Stimulated activated CD8-positive, alpha-beta memory T cell treated with anti-CD3 and anti-CD28 coated beads, Interleukin-4, amount 100 ng/mL, for 48 hours (primary cell): Measurements from ENCODE around the gene NRDC.
"Not testable (repeated sequence)": the region's sequence is repeated elsewhere in the genome, so short reads cannot be mapped to it uniquely, and the experiment has no call there.

Experiments
- DNase-seq: peaks from one replicate; pipeline ENCODE4 v3.0.0-alpha.2; 2020

The NRDC gene

GRCh38 chr1:51840182-51840581, 38.3 kb downstream of the NRDC start:
- DNase-seq, result no peak

GRCh38 chr1:51839094-51839493, 39.4 kb downstream of the NRDC start:
- no peak for DNase-seq

GRCh38 chr1:51837243-51837642, 41.3 kb downstream of the NRDC start:
- DNase-seq, result no peak

- no peak for DNase-seq
Measured at GRCh38 chr1:51833700-51834099, 44.8 kb downstream of the NRDC start.

- DNase-seq, result no peak
Measured at GRCh38 chr1:51829058-51829457, 49.5 kb downstream of the NRDC start.

- no peak for DNase-seq
Measured at GRCh38 chr1:51819810-51820209, 58.7 kb downstream of the NRDC start.

- not testable (repeated sequence) for DNase-seq
Measured at GRCh38 chr1:51819021-51819420, 59.5 kb downstream of the NRDC start.

- DNase-seq, result no peak
Measured at GRCh38 chr1:51818487-51818886, 60.0 kb downstream of the NRDC start.

- DNase-seq, result no peak
Measured at GRCh38 chr1:51814513-51814912, 64.0 kb downstream of the NRDC start.

- DNase-seq, result no peak
Measured at GRCh38 chr1:51799372-51799771, 79.2 kb downstream of the NRDC start.

GRCh38 chr1:51794868-51795267, 83.7 kb downstream of the NRDC start:
- no peak for DNase-seq

GRCh38 chr1:51794260-51794659, 84.3 kb downstream of the NRDC start:
- DNase-seq, result no peak

- DNase-seq, result no peak
Measured at GRCh38 chr1:51792864-51793263, 85.7 kb downstream of the NRDC start.

- DNase-seq, result no peak
Measured at GRCh38 chr1:51791888-51792287, 86.6 kb downstream of the NRDC start.

- DNase-seq, result no peak
Measured at GRCh38 chr1:51790385-51790784, 88.1 kb downstream of the NRDC start.

- DNase-seq, result no peak
Measured at GRCh38 chr1:51789342-51789741, 89.2 kb downstream of the NRDC start.

GRCh38 chr1:51788938-51789337, 89.6 kb downstream of the NRDC start:
- DNase-seq, result no peak

GRCh38 chr1:51784997-51785421, 93.5 kb downstream of the NRDC start:
- DNase-seq, result no peak

GRCh38 chr1:51780927-51781326, 97.6 kb downstream of the NRDC start:
- DNase-seq, result no peak

- DNase-seq, result no peak
Measured at GRCh38 chr1:51776408-51776807, 102.1 kb downstream of the NRDC start.

GRCh38 chr1:51768971-51769588, 109.4 kb downstream of the NRDC start:
- DNase-seq, result no peak

- DNase-seq, result no peak
Measured at GRCh38 chr1:51761351-51761750, 117.2 kb downstream of the NRDC start.

GRCh38 chr1:51760872-51761271, 117.7 kb downstream of the NRDC start:
- DNase-seq, result no peak

GRCh38 chr1:51758310-51758709, 120.2 kb downstream of the NRDC start:
- no peak for DNase-seq

- DNase-seq, result no peak
Measured at GRCh38 chr1:51756290-51756689, 122.2 kb downstream of the NRDC start.

- no peak for DNase-seq
Measured at GRCh38 chr1:51755437-51755836, 123.1 kb downstream of the NRDC start.
